ENCODE results near the gene NMRAL1. TPM values are rescaled to one million over a fixed set of nuclear protein-coding genes. Genes with fewer than 3 reads are reported as not detected.

Gene NMRAL1
- total and polyA plus RNA-seq, 10 of the 15 experiments (the other 5 are each of a cell fraction or from before 2014, with no cell fraction given), result 4.8 to 102 (median 62.5) TPM

DNA sequence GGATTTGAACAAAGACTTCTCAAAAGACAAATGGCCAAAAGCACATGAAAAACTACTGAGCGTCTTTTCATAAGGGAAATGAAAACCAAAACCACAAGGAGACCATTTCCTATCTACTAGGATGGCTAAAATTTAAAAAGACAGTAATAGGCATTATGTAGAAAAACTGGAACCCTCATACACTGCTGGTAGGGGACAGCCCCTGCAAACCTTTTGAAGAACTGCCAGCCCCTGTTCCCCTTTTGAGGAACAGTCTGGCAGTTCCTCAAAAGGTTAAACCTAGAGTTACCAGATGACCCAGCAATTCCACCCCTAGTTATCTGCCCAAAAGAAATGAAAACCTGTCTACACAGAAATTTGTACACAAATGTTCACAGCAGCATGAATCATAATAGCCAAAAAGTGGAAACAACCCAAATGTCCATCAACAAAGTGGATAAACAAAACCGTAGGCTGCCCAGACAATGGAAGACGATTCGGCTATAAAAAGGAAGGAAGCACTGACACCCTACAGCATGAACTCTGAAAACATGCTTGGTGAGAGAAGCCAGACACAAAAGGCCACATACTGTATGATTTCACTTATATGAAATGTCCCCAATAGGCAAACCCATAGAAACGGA, 41.3 kb upstream of the NMRAL1 start:
- BruUV-seq (replicated peaks), result no TSS peak
- no peaks in the 10 kb centered on the region for H3K9me3 ChIP-seq (replicated peaks; ENCODE audit: control insufficient read depth, insufficient read depth, low read length)
- DNase-seq (ENCODE audit: low read depth, low spot score), result peak; percentile 52
- ChIA-PET RAD21 (ENCODE audit: unreplicated experiment) (interaction anchor here (1.2 to 1.8 kb wide), 5 partner anchors 9 to 70 kb away, joined by 3 to 12 read pairs (median 5); partner anchors contain the start of gene CDIP1), POLR2A (interaction anchor here (1.9 to 2.7 kb wide), 2 partner anchors 11 to 14 kb away, joined by 4 to 6 read pairs; no protein-coding TSS in a partner anchor), SMC1A (ENCODE audit: uncharacterized antibody, unreplicated experiment) (interaction anchor here (0.9 to 2.3 kb wide), 11 partner anchors 9 to 126 kb away, joined by 3 to 11 read pairs (median 5); partner anchors contain the start of gene NMRAL1), CTCF (interaction anchor here (0.7 to 6.7 kb wide), 5 partner anchors 10 to 108 kb away, joined by 3 to 65 read pairs (median 18); partner anchors contain the start of gene MGRN1)
- FAIRE-seq, result peak; percentile 89
- peaks cover 23% of the 10 kb centered on the region for H3K4me1 ChIP-seq (ENCODE audit: control insufficient read depth, insufficient read depth, low read length)
- H2AFZ ChIP-seq (ENCODE audit: control insufficient read depth, low read depth, low read length), result peak overlapping the region; percentile 35
- H3K27ac ChIP-seq (ENCODE audit: control insufficient read depth, insufficient read depth), result peak overlapping the region; percentile 77
- H3K79me2 ChIP-seq (ENCODE audit: control insufficient read depth, insufficient read depth, low read length), result no peaks in the 10 kb centered on the region; the same call in 1 of the 2 replicates
- H3K27me3 ChIP-seq (replicated peaks in 1 of 2; ENCODE audit: control insufficient read depth in 2 of 2, insufficient read depth in 2 of 2, low read length in 1 of 2), result no peaks in the 10 kb centered on the region
- H3K4me2 ChIP-seq (ENCODE audit: control insufficient read depth, insufficient read depth), result peak overlapping the region; percentile 36
- H3K9ac ChIP-seq (ENCODE audit: control insufficient read depth, insufficient read depth, low read length), result peak overlapping the region; percentile 43; the same call in 1 of the 2 replicates
- peaks cover 7 to 29% of the 10 kb centered on the region in 2 experiments; a peak in 3 of 4 replicates for H3K36me3 ChIP-seq (ENCODE audit: control insufficient read depth in 2 of 2, insufficient read depth in 2 of 2, low read length in 1 of 2)
- in situ Hi-C loops (cut with MboI), result loop anchor here (10.0 kb wide), 1 partner anchor 439 kb away; the partner anchor contains the start of gene SEC14L5
- no peaks in the 10 kb centered on the region for H4K20me1 ChIP-seq (ENCODE audit: control insufficient read depth, insufficient read depth)
- peak overlapping the region; percentile 25; the same call in 1 of the 2 replicates for H3K4me3 ChIP-seq
- intact Hi-C loops (cut with micrococcal nuclease; ENCODE audit: unreplicated experiment), result loop anchor here (10.0 kb wide), 2 partner anchors 99 to 439 kb away; partner anchors contain the start of genes SEC14L5 and UBALD1
- peak; percentile 82 for ATAC-seq
- 9% methylated on average over 5 of the region's 5 CpGs for WGBS (ENCODE audit: insufficient coverage, insufficient replicate concordance, low lambda C conversion rate, missing lambda C conversion rate)
- TF ChIP-seq, protein P1, sequence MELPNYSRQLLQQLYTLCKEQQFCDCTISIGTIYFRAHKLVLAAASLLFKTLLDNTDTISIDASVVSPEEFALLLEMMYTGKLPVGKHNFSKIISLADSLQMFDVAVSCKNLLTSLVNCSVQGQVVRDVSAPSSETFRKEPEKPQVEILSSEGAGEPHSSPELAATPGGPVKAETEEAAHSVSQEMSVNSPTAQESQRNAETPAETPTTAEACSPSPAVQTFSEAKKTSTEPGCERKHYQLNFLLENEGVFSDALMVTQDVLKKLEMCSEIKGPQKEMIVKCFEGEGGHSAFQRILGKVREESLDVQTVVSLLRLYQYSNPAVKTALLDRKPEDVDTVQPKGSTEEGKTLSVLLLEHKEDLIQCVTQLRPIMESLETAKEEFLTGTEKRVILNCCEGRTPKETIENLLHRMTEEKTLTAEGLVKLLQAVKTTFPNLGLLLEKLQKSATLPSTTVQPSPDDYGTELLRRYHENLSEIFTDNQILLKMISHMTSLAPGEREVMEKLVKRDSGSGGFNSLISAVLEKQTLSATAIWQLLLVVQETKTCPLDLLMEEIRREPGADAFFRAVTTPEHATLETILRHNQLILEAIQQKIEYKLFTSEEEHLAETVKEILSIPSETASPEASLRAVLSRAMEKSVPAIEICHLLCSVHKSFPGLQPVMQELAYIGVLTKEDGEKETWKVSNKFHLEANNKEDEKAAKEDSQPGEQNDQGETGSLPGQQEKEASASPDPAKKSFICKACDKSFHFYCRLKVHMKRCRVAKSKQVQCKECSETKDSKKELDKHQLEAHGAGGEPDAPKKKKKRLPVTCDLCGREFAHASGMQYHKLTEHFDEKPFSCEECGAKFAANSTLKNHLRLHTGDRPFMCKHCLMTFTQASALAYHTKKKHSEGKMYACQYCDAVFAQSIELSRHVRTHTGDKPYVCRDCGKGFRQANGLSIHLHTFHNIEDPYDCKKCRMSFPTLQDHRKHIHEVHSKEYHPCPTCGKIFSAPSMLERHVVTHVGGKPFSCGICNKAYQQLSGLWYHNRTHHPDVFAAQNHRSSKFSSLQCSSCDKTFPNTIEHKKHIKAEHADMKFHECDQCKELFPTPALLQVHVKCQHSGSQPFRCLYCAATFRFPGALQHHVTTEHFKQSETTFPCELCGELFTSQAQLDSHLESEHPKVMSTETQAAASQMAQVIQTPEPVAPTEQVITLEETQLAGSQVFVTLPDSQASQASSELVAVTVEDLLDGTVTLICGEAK (IDR thresholded peaks at IDR 0.05; ENCODE audit: borderline replicate concordance), result no peak
- TF ChIP-seq, protein P2, sequence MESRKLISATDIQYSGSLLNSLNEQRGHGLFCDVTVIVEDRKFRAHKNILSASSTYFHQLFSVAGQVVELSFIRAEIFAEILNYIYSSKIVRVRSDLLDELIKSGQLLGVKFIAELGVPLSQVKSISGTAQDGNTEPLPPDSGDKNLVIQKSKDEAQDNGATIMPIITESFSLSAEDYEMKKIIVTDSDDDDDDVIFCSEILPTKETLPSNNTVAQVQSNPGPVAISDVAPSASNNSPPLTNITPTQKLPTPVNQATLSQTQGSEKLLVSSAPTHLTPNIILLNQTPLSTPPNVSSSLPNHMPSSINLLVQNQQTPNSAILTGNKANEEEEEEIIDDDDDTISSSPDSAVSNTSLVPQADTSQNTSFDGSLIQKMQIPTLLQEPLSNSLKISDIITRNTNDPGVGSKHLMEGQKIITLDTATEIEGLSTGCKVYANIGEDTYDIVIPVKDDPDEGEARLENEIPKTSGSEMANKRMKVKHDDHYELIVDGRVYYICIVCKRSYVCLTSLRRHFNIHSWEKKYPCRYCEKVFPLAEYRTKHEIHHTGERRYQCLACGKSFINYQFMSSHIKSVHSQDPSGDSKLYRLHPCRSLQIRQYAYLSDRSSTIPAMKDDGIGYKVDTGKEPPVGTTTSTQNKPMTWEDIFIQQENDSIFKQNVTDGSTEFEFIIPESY (IDR thresholded peaks at IDR 0.05), result no peak
- TF ChIP-seq SMARCA5 (IDR thresholded peaks at IDR 0.05), result peak; percentile 26; the same call in 1 of the 2 replicates
- peak; percentile 75 for TF ChIP-seq EED (IDR thresholded peaks at IDR 0.05; ENCODE audit: low read depth)
- TF ChIP-seq, protein P3, sequence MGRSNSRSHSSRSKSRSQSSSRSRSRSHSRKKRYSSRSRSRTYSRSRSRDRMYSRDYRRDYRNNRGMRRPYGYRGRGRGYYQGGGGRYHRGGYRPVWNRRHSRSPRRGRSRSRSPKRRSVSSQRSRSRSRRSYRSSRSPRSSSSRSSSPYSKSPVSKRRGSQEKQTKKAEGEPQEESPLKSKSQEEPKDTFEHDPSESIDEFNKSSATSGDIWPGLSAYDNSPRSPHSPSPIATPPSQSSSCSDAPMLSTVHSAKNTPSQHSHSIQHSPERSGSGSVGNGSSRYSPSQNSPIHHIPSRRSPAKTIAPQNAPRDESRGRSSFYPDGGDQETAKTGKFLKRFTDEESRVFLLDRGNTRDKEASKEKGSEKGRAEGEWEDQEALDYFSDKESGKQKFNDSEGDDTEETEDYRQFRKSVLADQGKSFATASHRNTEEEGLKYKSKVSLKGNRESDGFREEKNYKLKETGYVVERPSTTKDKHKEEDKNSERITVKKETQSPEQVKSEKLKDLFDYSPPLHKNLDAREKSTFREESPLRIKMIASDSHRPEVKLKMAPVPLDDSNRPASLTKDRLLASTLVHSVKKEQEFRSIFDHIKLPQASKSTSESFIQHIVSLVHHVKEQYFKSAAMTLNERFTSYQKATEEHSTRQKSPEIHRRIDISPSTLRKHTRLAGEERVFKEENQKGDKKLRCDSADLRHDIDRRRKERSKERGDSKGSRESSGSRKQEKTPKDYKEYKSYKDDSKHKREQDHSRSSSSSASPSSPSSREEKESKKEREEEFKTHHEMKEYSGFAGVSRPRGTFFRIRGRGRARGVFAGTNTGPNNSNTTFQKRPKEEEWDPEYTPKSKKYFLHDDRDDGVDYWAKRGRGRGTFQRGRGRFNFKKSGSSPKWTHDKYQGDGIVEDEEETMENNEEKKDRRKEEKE (IDR thresholded peaks at IDR 0.05), result no peak
- TF ChIP-seq ZZZ3 (IDR thresholded peaks at IDR 0.05; ENCODE audit: control insufficient read depth, insufficient read length, low read depth), result no peak
- no peak for TF ChIP-seq CBX3 (IDR thresholded peaks at IDR 0.05; ENCODE audit: borderline replicate concordance, low read depth)
- peak; percentile 95 for TF ChIP-seq RUNX3 (IDR thresholded peaks at IDR 0.05; ENCODE audit: low read length)
- TF ChIP-seq, protein P4, sequence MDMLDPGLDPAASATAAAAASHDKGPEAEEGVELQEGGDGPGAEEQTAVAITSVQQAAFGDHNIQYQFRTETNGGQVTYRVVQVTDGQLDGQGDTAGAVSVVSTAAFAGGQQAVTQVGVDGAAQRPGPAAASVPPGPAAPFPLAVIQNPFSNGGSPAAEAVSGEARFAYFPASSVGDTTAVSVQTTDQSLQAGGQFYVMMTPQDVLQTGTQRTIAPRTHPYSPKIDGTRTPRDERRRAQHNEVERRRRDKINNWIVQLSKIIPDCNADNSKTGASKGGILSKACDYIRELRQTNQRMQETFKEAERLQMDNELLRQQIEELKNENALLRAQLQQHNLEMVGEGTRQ (IDR thresholded peaks at IDR 0.05; ENCODE audit: borderline replicate concordance, low read depth, low read length), result no peak
- TF ChIP-seq IKZF2 (IDR thresholded peaks at IDR 0.05), result peak; percentile 78 to 85
- TF ChIP-seq SP1 (IDR thresholded peaks at IDR 0.05; ENCODE audit: low read depth, low read length), result no peak
- TF ChIP-seq MTA3 (IDR thresholded peaks at IDR 0.05; ENCODE audit: borderline replicate concordance, low read length), result no peak

Data from GM12878 (cell line).